ENCODE data around the gene EPS8L2. TPM values are rescaled to one million over a fixed set of nuclear protein-coding genes. Genes with fewer than 3 reads are reported as not detected.

Gene EPS8L2
- total RNA-seq, 1 experiment from 2014 or later, result 3.7 TPM

DNA sequence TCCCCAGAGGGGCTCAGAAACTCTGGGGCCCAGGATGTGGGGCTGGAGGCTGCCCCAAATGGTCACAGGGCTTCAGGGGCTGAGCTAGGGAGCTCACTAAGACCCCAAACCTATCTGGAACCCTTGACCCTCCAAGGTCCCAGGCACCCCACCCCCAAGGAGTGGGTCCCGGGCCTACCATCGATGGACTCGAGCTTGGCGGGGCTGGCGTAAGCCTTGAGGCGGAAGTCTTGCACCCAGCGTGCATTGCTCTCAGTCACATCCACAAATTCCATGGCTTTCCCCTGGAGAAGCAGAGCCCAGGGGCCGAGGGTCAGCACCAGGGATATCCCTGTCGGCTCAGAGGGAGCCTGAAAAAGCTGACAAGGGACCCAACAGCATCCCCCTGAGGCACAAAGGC lies 67.8 kb downstream of the EPS8L2 start:
- Histone ChIP-seq H3K27me3 (ENCODE audit: control insufficient read depth, insufficient read depth, low read length) (no peaks in the 10 kb centered on the region), H3K4me3 (ENCODE audit: insufficient read depth, low read depth, low read length) (no peak overlapping the region), H3K36me3 (replicated peaks; ENCODE audit: control insufficient read depth, insufficient read depth, low read length) (peaks cover 9% of the 10 kb centered on the region)
- no peak for DNase-seq

DNA sequence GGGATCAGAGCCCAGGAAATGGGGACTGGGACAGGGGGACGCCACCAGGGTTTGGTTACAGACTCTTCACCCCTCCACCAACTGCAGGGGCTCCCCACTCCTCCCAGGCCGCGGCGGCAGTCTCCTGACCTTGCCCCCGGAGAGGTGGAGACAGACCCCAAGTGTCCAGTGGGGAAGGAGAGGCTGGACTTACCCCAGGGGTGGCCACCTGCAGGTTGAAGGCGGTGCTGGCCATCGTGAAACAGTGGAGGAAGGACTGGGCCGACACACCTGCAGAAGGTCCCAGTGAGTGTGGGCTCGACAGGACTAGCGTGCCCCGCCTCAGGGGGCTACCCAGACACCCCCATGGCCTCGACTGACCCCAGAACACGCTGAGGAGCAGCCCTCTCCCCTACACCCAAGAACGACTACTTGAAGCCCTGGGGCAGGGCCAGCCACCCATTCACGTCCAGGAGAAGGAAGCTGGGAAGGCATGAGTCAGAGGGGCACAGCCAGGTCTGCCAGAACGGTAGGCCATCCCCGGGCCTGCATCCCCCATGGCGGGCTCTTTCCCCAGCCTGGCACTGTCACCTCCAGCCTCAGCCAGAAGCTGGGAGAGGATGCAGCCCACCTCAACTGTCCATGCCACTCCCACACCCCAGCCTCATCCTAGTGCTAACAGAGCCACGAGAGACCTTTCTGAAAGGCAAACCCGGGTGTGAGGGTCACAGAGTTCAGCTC lies 69.0 kb downstream of the EPS8L2 start:
- no peak for DNase-seq
- H3K4me3 ChIP-seq (ENCODE audit: insufficient read depth, low read depth, low read length), result no peak overlapping the region
- peaks cover 7% of the 10 kb centered on the region for H3K36me3 ChIP-seq (replicated peaks; ENCODE audit: control insufficient read depth, insufficient read depth, low read length)

DNA sequence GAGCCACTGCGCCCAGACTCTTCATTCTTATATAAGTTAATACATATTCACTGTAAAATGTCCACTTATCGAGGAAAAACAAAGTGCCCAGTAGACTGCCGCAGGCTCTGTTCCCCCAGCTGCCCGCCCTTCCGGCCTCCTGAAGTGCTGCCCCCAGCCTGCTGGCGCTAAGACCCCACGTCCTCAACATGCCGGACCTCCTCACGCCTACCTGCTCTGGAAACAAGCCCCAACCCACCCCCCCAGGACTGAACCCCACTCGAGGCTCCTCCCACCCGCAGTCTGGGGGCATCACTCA lies 70.2 kb downstream of the EPS8L2 start:
- no peak for DNase-seq
- Histone ChIP-seq H3K27me3 (ENCODE audit: control insufficient read depth, insufficient read depth, low read length) (no peaks in the 10 kb centered on the region), H3K4me3 (ENCODE audit: insufficient read depth, low read depth, low read length) (peak overlapping the region; percentile 88), H3K36me3 (replicated peaks; ENCODE audit: control insufficient read depth, insufficient read depth, low read length) (peaks cover 3% of the 10 kb centered on the region)

More for the DNA sequence above, 69.0 kb downstream of the EPS8L2 start:
- H3K27me3 ChIP-seq (ENCODE audit: control insufficient read depth, insufficient read depth, low read length), result no peaks in the 10 kb centered on the region

DNA sequence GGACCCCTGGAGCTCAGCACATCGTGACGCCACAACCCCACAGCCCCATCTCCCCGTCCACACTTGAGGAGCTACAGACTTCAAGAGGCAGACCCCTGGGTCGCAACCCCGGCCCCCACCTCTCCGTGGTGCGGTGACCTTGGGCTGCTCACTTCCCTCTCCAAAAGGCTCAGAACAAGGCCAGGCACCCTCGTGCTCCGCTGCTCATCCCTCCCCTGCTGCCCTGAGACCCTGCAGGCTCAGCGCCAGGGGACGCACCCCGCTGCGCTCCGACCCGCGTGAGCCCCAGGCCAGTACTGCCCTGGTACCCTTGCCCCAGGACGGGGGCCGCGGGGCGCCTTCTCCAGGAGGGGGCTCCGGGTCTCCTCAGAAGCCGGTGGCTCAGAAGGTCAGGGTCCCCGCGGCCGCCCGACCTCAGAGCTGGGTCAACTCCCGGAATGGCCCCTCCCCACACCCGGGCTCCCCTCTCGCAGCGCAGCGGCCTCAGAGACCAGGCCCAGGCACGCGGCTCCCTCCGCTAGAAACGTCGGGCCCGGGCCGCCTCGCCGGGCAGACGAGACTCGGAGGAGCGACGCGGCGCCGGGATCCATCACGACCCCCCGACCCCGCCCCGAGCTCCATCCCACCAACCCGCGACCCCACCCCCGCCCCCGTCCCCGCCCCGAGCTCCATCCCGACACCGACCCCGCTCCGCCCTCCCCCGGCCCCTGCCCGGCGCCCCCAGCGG lies 70.7 kb downstream of the EPS8L2 start:
- H3K36me3 ChIP-seq (replicated peaks; ENCODE audit: control insufficient read depth, insufficient read depth, low read length), result peaks cover 3% of the 10 kb centered on the region
- DNase-seq, result peak; percentile 100
- no peaks in the 10 kb centered on the region for H3K27me3 ChIP-seq (ENCODE audit: control insufficient read depth, insufficient read depth, low read length)
- peak overlapping the region; percentile 88 for H3K4me3 ChIP-seq (ENCODE audit: insufficient read depth, low read depth, low read length)

Other genes with a start within 250 kb of the EPS8L2 start
- 98.9 and 104 TPM in 2 replicates for gene RNH1, start 199.0 kb upstream of the EPS8L2 start, total RNA-seq (2014; rRNA removed; shearing (Covaris generic))
- gene HRAS, start 170.7 kb upstream of the EPS8L2 start, total RNA-seq (2014; rRNA removed; shearing (Covaris generic)), result 27.1 and 57.9 TPM in 2 replicates
- 1.3 and 1.5 TPM in 2 replicates for gene LRRC56, start 168.7 kb upstream of the EPS8L2 start, total RNA-seq (2014; rRNA removed; shearing (Covaris generic))
- gene LMNTD2, start 145.5 kb upstream of the EPS8L2 start, total RNA-seq (2014; rRNA removed; shearing (Covaris generic)), result 2.7 and 4.0 TPM in 2 replicates
- gene RASSF7, start 145.3 kb upstream of the EPS8L2 start, total RNA-seq (2014; rRNA removed; shearing (Covaris generic)), result 28.2 and 37.0 TPM in 2 replicates
- 37.5 and 42.1 TPM in 2 replicates for gene PHRF1, start 129.8 kb upstream of the EPS8L2 start, total RNA-seq (2014; rRNA removed; shearing (Covaris generic))
- gene IRF7, start 90.3 kb upstream of the EPS8L2 start, total RNA-seq (2014; rRNA removed; shearing (Covaris generic)), result 13.6 and 14.6 TPM in 2 replicates
- not detected in 2 replicates for gene CDHR5, start 81.3 kb upstream of the EPS8L2 start, total RNA-seq (2014; rRNA removed; shearing (Covaris generic))
- gene SCT, start 79.0 kb upstream of the EPS8L2 start, total RNA-seq (2014; rRNA removed; shearing (Covaris generic)), result not detected in 2 replicates
- gene DRD4, start 69.0 kb upstream of the EPS8L2 start, total RNA-seq (2014; rRNA removed; shearing (Covaris generic)), result 1.8 and 2.1 TPM in 2 replicates
- gene DEAF1, start 11.0 kb upstream of the EPS8L2 start, total RNA-seq (2014; rRNA removed; shearing (Covaris generic)), result 69.0 and 74.6 TPM in 2 replicates
- gene TMEM80, start 10.4 kb upstream of the EPS8L2 start, total RNA-seq (2014; rRNA removed; shearing (Covaris generic)), result 27.0 and 36.0 TPM in 2 replicates
- gene TALDO1, start 41.2 kb downstream of the EPS8L2 start, total RNA-seq (2014; rRNA removed; shearing (Covaris generic)), result 264 and 269 TPM in 2 replicates
- gene GATD1, start 71.3 kb downstream of the EPS8L2 start, total RNA-seq (2014; rRNA removed; shearing (Covaris generic)), result 48.7 and 54.6 TPM in 2 replicates
- gene CEND1, start 83.9 kb downstream of the EPS8L2 start, total RNA-seq (2014; rRNA removed; shearing (Covaris generic)), result 0.14 TPM in 1 of 2 replicates, not detected in the other
- 25.2 and 25.6 TPM in 2 replicates for gene SLC25A22, start 92.0 kb downstream of the EPS8L2 start, total RNA-seq (2014; rRNA removed; shearing (Covaris generic))
- 16.8 and 31.0 TPM in 2 replicates for gene PIDD1, start 99.0 kb downstream of the EPS8L2 start, total RNA-seq (2014; rRNA removed; shearing (Covaris generic))
- gene RPLP2, start 103.7 kb downstream of the EPS8L2 start, total RNA-seq (2014; rRNA removed; shearing (Covaris generic)), result 786 and 794 TPM in 2 replicates
- 15.7 and 28.7 TPM in 2 replicates for gene PNPLA2, start 112.7 kb downstream of the EPS8L2 start, total RNA-seq (2014; rRNA removed; shearing (Covaris generic))
- gene CRACR2B, start 121.7 kb downstream of the EPS8L2 start, total RNA-seq (2014; rRNA removed; shearing (Covaris generic)), result 20.2 and 35.8 TPM in 2 replicates
- 175 and 190 TPM in 2 replicates for gene CD151, start 126.7 kb downstream of the EPS8L2 start, total RNA-seq (2014; rRNA removed; shearing (Covaris generic))
- 96.1 and 135 TPM in 2 replicates for gene POLR2L, start 136.3 kb downstream of the EPS8L2 start, total RNA-seq (2014; rRNA removed; shearing (Covaris generic))
- gene TSPAN4, start 136.6 kb downstream of the EPS8L2 start, total RNA-seq (2014; rRNA removed; shearing (Covaris generic)), result 101 and 117 TPM in 2 replicates
- 36.9 and 38.1 TPM in 2 replicates for gene CHID1, start 204.6 kb downstream of the EPS8L2 start, total RNA-seq (2014; rRNA removed; shearing (Covaris generic))
- 36.1 and 46.8 TPM in 2 replicates for gene AP2A2, start 219.6 kb downstream of the EPS8L2 start, total RNA-seq (2014; rRNA removed; shearing (Covaris generic))